Measurements from ENCODE around the gene CCDC144A.
"Not testable (repeated sequence)": the region's sequence is repeated elsewhere in the genome, so short reads cannot be mapped to it uniquely, and the experiment has no call there.

Gene CCDC144A, protein sequence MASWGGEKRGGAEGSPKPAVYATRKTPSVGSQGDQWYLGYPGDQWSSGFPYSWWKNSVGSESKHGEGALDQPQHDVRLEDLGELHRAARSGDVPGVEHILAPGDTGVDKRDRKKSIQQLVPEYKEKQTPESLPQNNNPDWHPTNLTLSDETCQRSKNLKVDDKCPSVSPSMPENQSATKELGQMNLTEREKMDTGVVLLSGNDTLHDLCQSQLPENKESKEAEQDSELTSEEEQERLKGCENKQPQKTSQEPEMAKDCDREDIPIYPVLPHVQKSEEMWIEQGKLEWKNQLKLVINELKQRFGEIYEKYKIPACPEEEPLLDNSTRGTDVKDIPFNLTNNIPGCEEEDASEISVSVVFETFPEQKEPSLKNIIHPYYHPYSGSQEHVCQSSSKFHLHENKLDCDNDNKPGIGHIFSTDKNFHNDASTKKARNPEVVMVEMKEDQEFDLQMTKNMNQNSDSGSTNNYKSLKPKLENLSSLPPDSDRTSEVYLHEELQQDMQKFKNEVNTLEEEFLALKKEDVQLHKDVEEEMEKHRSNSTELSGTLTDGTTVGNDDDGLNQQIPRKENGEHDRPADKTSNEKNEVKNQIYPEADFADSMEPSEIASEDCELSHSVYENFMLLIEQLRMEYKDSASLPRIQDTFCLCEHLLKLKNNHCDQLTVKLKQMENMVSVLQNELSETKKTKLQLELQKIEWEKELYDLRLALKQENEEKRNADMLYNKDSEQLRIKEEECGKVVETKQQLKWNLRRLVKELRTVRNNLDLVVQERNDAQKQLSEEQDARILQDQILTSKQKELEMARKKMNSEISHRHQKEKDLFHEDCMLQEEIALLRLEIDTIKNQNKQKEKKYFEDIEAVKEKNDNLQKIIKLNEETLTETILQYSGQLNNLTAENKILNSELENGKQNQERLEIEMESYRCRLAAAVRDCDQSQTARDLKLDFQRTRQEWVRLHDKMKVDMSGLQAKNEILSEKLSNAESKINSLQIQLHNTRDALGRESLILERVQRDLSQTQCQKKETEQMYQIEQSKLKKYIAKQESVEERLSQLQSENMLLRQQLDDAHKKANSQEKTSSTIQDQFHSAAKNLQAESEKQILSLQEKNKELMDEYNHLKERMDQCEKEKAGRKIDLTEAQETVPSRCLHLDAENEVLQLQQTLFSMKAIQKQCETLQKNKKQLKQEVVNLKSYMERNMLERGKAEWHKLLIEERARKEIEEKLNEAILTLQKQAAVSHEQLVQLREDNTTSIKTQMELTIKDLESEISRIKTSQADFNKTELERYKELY (N-terminal part only)

DNA sequence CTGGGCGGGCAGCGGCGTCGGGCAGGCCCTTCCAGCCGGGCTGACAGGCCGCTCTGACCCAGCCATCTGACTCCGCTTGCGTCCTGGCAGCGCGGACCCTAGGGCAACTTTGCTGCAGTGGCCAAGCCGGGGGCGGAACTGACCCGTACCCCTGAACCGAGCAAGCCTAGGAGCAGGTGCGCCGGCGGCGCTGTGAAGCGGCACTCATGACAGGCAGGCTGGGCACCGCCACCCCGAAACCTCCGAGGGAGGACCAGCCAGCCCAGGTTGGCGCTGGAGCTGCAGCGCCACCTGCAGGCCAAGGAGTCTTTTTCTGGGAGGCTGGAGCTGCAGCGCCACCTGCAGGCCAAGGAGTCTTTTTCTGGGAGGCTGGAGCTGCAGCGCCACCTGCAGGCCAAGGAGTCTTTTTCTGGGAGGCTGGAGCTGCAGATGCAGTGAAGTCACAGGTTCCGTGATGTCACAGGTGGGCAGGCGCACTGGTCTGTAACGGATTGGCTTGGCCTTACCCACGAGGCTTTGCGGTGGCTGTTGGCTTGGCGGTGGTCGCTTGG lies at the start of gene CCDC144A:
Gene CCDC144A, plus strand, starts transcription at position 511 of the 551 bp plus-strand sequence. CDS start 160 bp downstream, outside the sequence.
- DNase-seq = not testable (repeated sequence)

DNA sequence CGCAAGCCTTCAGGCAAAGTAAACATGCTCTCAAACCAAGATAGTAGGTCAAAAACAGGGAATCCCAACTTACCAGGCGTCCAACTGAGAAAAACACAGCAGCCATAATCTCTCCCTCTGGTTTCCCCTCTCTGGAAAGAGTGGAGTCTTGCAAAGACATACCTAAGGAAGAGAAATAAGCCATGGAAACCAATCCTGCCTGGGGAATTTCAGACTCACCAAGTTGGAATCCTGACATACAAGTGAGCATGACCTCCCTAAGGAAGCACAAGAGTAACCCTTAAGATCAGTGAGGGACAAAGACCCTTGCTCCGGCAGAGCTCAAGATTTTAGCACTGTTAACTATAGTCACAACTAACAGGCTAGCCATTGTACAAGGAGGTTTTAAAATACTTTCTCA lies 40.5 kb upstream of the CCDC144A start:
- no peak for DNase-seq

DNA sequence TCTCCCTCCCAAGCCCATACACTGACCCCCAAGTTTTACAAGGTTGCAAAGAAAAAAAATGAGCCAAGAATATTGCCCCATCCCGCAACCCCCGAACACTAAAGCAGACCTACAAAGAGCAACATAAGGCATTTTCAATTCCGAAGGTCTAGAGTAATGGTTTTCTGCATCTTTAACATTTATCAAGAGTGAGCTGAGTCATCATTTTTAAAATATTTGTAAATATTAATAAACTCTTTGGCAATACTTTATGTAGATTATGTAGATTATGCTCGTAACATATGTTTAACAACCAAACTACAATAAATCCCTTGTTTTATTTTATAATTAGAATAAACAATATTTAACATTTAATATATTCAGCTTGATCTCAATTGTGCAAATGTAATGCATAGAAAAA lies 37.8 kb upstream of the CCDC144A start:
- DNase-seq = no peak

- DNase-seq = peak; percentile 1
Observed at GRCh38 chr17:16652847-16653366, 37.1 kb upstream of the CCDC144A start.

DNA sequence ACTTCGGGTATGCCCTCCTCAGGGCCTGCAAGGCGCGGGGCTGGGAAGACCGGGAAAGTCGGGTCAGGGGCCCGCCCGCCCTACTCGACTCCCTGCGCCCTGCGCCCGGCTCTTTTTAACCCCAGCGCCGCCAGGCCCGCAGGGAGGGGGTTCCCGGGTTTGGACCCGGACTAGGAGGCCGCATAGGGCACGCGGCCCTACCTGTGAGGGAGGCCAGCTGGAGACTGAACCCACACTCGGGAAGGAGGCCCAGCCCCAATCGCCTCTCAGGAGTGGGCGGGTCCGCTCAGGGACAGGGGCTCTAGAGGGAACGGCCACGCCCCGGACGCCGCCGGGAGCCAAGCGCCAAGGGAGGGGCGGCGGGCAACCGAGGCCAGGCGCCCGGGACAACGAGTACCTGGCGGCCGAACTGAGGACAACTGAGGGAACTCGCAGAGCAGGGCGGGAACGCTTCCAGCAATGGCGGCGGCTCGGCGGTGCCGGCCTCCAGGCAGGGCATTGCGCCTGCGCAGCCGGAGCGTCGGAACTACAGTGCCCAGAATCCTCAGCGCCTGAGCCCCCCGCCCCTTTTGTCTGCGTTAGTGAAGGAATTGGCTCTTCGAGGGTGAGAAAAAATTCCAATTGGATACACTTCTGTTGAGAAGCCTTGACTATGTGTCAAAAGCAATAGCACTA lies 36.5 kb upstream of the CCDC144A start, which contains the start of gene ZNF624:
Gene ZNF624, minus strand, starts transcription at position 484 of the 675 bp plus-strand sequence.
- peak; percentile 83 for DNase-seq

- DNase-seq = no peak
Observed at GRCh38 chr17:16661217-16661616, 28.8 kb upstream of the CCDC144A start.

- no peak for DNase-seq
Observed at GRCh38 chr17:16662936-16663335, 27.1 kb upstream of the CCDC144A start.

DNA sequence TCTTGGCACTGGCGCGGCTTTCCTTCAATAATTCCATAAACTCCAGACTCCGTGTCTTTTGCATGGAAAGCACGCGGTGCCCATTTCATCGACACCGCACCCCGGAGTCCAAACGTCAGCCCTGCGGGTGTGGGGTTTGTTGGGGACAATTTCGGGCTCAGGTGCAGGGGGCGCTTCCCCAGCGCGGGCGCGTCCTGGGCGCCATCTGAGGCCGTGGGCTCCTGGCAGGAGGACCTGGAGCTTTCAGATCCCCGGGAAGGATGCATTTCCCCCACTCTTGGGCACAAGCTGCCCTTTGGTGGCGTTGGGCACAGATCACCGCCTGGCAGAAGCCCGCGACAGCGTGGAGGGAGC lies 23.5 kb upstream of the CCDC144A start:
- not testable (repeated sequence) for DNase-seq

GRCh38 chr17:16666907-16667636 lies 23.0 kb upstream of the CCDC144A start:
- not testable (repeated sequence) for DNase-seq

DNA sequence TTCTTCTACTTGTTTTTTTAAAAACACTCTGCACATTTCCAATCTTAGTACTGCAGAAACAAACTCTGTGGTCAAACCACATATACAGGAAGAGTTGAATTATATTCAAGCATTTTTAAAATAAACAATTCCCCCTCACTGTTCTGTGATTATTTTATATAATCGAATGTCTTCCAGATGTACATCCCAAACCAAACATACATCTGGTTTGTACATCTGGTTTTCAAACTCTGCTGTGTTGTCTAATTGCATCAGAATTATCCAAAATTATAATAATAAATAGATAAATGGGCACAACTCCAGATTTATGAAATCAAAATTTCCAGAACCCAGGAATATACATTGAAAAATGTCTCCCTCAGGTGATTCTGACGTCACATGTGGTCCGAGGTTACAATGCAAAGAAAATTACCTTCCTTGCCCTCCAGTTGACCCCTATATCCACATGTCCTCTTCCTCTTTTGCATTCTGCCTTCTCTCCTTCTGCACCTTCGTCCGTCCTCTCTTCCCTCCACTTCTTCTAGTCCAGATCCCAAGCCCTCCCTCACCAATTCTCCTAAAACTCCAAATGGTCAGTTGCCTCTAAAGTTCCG lies 13.3 kb upstream of the CCDC144A start:
- DNase-seq = no peak

DNA sequence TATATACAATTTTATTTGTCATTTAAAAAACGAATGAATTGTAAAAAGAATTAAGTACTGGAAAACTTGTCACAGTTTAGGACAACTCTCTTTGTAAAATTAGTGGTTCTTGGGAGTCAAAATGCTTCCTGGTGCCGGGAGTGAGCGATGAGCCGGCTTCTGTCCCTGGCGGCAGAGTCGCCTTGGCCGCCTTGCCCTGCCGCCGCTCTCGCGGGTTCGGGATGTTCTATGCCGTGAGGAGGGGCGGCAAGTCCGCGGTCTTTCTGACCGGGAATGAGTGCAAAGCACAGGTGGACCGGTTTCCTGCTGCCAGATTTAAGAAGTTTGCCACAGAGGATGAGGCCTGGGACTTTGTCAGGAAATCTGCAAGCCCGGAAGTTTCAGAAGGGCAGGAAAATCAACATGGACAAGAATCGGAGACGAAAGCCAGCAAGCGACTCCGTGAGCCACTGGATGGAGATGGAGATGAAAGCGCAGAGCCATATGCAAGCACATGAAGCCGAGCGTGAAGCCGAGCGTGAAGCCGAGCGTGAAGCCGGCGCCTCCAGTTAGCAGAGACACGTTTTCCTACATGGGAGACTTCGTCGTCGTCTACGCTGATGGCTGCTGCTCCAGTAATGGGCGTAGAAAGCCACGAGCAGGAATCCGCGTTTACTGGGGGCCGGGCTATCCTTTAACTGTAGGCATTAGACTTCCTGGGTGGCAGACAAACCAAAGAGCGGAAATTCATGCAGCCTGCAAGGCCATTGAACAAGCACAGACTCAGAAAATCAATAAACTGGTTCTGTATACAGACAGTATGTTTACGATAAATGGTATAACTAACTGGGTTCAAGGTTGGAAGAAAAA lies 6.5 kb upstream of the CCDC144A start:
- not testable (repeated sequence) for DNase-seq

- not testable (repeated sequence) for DNase-seq
Observed at GRCh38 chr17:16686019-16686418, 4.0 kb upstream of the CCDC144A start.

DNA sequence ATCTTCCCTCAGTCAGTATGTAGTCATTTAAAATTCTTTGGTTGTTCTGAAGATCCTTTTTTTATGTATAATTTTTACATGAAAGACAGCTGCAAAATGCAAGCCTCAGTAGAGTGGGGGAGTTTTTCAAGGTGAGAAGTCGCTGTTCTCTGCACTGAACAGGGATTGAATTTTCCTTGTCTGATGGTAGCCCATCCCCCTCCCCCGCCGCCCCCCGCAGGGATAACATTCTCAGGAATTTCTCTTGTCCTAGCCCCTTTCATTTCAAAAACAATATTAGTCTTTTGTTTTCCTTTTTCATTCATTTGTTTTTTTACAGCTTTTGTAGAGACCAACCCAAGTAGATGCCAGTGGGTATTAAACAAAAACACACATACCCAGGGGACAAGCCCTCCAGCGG lies 2.9 kb upstream of the CCDC144A start:
- DNase-seq = not testable (repeated sequence)

DNA sequence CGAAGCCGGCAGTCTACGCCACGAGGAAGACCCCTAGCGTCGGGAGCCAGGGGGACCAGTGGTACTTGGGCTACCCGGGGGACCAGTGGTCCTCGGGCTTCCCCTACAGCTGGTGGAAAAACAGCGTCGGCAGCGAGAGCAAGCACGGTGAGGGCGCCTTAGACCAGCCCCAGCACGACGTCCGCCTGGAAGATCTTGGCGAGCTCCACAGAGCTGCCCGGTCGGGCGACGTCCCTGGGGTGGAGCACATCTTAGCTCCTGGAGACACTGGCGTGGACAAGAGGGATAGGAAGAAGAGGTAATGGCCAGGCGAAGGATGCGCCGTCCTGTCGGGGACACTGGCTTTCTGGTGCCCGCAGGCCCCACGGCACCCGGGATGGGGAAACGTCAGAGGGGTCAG lies 406 bp downstream of the CCDC144A start:
- not testable (repeated sequence) for DNase-seq

- DNase-seq = not testable (repeated sequence)
Observed at GRCh38 chr17:16697603-16698002, 7.6 kb downstream of the CCDC144A start.

DNA sequence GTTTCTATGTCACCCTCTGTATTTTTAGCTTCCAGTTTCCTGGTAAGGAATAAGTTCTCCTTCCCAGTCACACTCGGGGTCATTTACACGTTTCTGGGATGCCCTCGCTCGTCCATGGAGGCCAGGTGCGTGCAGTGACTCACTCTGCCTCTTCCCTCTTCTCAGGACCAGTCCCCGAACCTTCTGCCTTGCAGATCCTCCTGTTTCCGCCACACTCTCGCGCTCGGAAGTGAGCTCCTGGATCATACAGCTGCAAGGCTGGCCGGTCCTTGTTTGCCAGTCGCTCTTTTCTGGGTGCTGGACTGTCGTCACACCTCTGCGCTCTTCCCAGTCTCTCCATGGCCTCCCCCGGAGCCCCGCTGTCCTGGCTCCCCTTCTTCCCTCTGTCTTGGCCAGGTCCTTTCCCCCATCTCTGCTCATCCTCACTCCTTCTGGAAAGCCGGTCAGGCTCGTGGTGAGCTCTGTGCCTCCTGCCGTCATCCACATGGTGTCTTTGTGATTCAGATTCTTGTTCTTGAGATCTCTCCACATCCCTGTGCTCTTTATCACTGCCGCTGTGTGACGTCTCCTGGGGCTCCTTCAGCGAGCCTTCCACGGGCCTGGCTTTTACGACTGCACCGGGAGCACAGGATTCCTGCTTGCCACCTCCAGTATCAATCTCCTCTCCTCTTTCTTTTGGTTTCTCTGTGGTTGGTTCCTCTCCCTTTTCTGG lies 55.6 kb downstream of the CCDC144A start:
- DNase-seq = not testable (repeated sequence)

GRCh38 chr17:16746571-16746970 lies 56.5 kb downstream of the CCDC144A start:
- not testable (repeated sequence) for DNase-seq

GRCh38 chr17:16750515-16750914 lies 60.5 kb downstream of the CCDC144A start:
- DNase-seq = not testable (repeated sequence)

All from HCEC 1CT (cell line).